CD4-positive, alpha-beta T cell treated with Interleukin-17A for 4 hours (primary cell): ENCODE measurements around the gene LPAR3.
A peak's percentile ranks its signal among the peaks of the same experiment; 100 is the strongest.

Experiments
- DNase-seq: peaks from one replicate; pipeline ENCODE4 v3.0.0-alpha.2; 2020; ENCODE audit warnings: mixed read lengths

LPAR3 gene

GRCh38 chr1:84855691-84856630, 37.0 kb downstream of the LPAR3 start:
- no peak for DNase-seq

- DNase-seq: no peak
Observed at GRCh38 chr1:84855168-84855567, 37.8 kb downstream of the LPAR3 start.

GRCh38 chr1:84853741-84854721, 39.0 kb downstream of the LPAR3 start:
- DNase-seq: peak; percentile 47

GRCh38 chr1:84851839-84852238, 41.2 kb downstream of the LPAR3 start:
- DNase-seq: no peak

GRCh38 chr1:84849357-84849975, 43.5 kb downstream of the LPAR3 start:
- no peak for DNase-seq

GRCh38 chr1:84847253-84848250, 45.5 kb downstream of the LPAR3 start:
- DNase-seq: peak; percentile 45

GRCh38 chr1:84846387-84846786, 46.6 kb downstream of the LPAR3 start:
- no peak for DNase-seq

- DNase-seq: no peak
Observed at GRCh38 chr1:84845357-84845756, 47.6 kb downstream of the LPAR3 start.

GRCh38 chr1:84844094-84844493, 48.9 kb downstream of the LPAR3 start:
- DNase-seq: no peak

- DNase-seq: no peak
Observed at GRCh38 chr1:84842748-84843231, 50.2 kb downstream of the LPAR3 start.

- no peak for DNase-seq
Observed at GRCh38 chr1:84841971-84842370, 51.0 kb downstream of the LPAR3 start.

GRCh38 chr1:84840346-84840745, 52.7 kb downstream of the LPAR3 start:
- no peak for DNase-seq

- DNase-seq: no peak
Observed at GRCh38 chr1:84839544-84839943, 53.5 kb downstream of the LPAR3 start.

GRCh38 chr1:84836145-84836544, 56.9 kb downstream of the LPAR3 start:
- DNase-seq: no peak

GRCh38 chr1:84835169-84835568, 57.8 kb downstream of the LPAR3 start:
- no peak for DNase-seq

GRCh38 chr1:84834419-84835064, 58.5 kb downstream of the LPAR3 start:
- no peak for DNase-seq

- DNase-seq: no peak
Observed at GRCh38 chr1:84833194-84833593, 59.8 kb downstream of the LPAR3 start.

- DNase-seq: no peak
Observed at GRCh38 chr1:84830136-84830535, 62.9 kb downstream of the LPAR3 start.

- no peak for DNase-seq
Observed at GRCh38 chr1:84827976-84828375, 65.0 kb downstream of the LPAR3 start.

- no peak for DNase-seq
Observed at GRCh38 chr1:84827555-84827954, 65.5 kb downstream of the LPAR3 start.

GRCh38 chr1:84825161-84825560, 67.8 kb downstream of the LPAR3 start:
- DNase-seq: no peak
